Thoracic aorta (tissue), 2 donors: ENCODE results near the gene NLGN4X. TPM values are rescaled to one million over a fixed set of nuclear protein-coding genes. Genes with fewer than 3 reads are reported as not detected.

Source experiments
- ATAC-seq: fragments of 150-250 bp; one replicate; pipeline ENCODE4 v1.8.0; 2017; ENCODE audit warnings: low read depth; ENCODE audit not compliant: insufficient number of reproducible peaks, low FRiP score
- DNase-seq: peaks from one replicate; pipeline ENCODE4 v3.0.0-alpha.2; 2020; ENCODE audit warnings: low spot score
- H3K27ac ChIP-seq, 2 donors: fragments of 200-600 bp; sonication (generic); 1 replicate in 1 of 2; 2 replicates in 1 of 2; pipeline ENCODE4 v1.5.1; 2016; ENCODE audit warnings: mild to moderate bottlenecking in 2 of 2, moderate library complexity in 2 of 2
- H3K27me3 ChIP-seq: fragments of 200-600 bp; sonication (generic); replicated peaks from 2 replicates; pipeline ENCODE4 v1.6.0; 2016; ENCODE audit warnings: mild to moderate bottlenecking; ENCODE audit not compliant: insufficient read depth
- H3K36me3 ChIP-seq: fragments of 200-600 bp; sonication (generic); one replicate; pipeline ENCODE4 v1.5.1; 2016
- H3K4me1 ChIP-seq, 2 donors: fragments of 200-600 bp; sonication (generic); 1 replicate in 1 of 2; 2 replicates in 1 of 2; pipeline versions ENCODE4 v1.5.1 to v1.6.0; 2016; ENCODE audit warnings: low read depth in 2 of 2, mild to moderate bottlenecking in 1 of 2; ENCODE audit not compliant: control insufficient read depth in 1 of 2
- H3K4me3 ChIP-seq: fragments of 200-600 bp; sonication (generic); 2 replicates; pipeline ENCODE4 v1.5.1; 2016; ENCODE audit warnings: mild to moderate bottlenecking
- H3K9me3 ChIP-seq: fragments of 200-600 bp; sonication (generic); 2 replicates; pipeline ENCODE4 v1.5.1; 2016
- total RNA-seq, 2 donors: library from RNA; depleted of rRNA; stranded (reverse); fragments of >200 nt; gene quantifications; one replicate each; pipeline versions ENCODE4 v1.1.0 to v1.2.3, GENCODE V29; 2016
- TF ChIP-seq, protein P1 (sequence below): fragments of 200-600 bp; sonication (generic); IDR thresholded peaks from one replicate; pipeline ENCODE4 v1.5.1; 2019; ENCODE audit warnings: antibody characterized with exemption

Gene NLGN4X
- total RNA-seq, 2 donors from 2014 or later: 0.95 to 2.7 TPM

GRCh38 chrX:6225288-6225910 lies 3.3 kb downstream of the NLGN4X start:
- TF ChIP-seq, protein P1, sequence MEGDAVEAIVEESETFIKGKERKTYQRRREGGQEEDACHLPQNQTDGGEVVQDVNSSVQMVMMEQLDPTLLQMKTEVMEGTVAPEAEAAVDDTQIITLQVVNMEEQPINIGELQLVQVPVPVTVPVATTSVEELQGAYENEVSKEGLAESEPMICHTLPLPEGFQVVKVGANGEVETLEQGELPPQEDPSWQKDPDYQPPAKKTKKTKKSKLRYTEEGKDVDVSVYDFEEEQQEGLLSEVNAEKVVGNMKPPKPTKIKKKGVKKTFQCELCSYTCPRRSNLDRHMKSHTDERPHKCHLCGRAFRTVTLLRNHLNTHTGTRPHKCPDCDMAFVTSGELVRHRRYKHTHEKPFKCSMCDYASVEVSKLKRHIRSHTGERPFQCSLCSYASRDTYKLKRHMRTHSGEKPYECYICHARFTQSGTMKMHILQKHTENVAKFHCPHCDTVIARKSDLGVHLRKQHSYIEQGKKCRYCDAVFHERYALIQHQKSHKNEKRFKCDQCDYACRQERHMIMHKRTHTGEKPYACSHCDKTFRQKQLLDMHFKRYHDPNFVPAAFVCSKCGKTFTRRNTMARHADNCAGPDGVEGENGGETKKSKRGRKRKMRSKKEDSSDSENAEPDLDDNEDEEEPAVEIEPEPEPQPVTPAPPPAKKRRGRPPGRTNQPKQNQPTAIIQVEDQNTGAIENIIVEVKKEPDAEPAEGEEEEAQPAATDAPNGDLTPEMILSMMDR: no peak
- DNase-seq (no peak), ATAC-seq (no peak)
- no peaks in the 10 kb centered on the region for H3K4me1 ChIP-seq
- no peaks in the 10 kb centered on the region for H3K9me3 ChIP-seq
- H3K27ac ChIP-seq: no peak overlapping the region
- no peaks in the 10 kb centered on the region for H3K36me3 ChIP-seq
- no peaks in the 10 kb centered on the region for H3K27me3 ChIP-seq
- no peak overlapping the region for H3K4me3 ChIP-seq

DNA sequence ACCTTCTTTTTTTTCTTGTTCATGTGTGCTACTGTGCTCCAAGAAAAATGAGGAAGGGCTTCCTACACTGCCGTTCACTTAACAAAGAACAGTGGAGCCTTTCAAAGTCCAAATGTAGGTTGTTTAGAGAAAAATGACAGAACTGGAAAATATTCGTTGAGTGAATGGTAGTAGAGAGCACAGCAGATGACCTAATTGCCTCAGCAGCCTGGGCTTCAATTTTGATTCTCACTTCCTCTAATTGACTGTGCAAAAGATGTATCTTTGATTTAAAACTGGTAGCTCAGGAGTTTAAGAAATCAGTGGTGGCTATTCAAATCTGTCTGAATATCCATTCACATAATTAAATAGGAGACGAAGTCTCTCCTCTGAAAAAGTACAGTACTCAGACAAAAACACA lies 5.2 kb downstream of the NLGN4X start:
- Histone ChIP-seq H3K27me3 (no peaks in the 10 kb centered on the region), H3K9me3 (no peaks in the 10 kb centered on the region), H3K4me1 (no peaks in the 10 kb centered on the region), H3K36me3 (no peaks in the 10 kb centered on the region), H3K4me3 (no peak overlapping the region), H3K27ac (no peak overlapping the region)
- ATAC-seq (no peak), DNase-seq (no peak)
- TF ChIP-seq, protein P1: no peak

DNA sequence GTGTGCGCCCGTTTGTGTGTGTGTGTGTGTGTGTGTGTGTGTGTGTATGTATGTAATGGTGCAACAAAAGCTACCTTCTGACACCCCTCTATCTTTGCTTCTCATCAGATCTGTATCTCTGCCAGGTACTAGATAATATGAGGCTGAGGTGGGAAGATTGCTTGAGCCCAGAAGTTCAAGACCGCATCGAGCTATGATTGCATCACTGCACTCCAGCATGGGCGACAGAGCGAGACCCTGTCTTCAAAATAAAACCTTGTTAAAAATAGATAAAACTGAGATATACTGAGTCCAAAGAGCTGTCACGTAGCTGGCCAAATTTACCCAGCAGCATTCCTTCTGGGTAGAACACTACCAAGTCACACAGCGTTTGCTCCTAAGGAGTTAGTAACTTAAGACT lies 18.4 kb downstream of the NLGN4X start:
- Histone ChIP-seq H3K9me3 (no peaks in the 10 kb centered on the region), H3K4me3 (no peak overlapping the region), H3K36me3 (no peaks in the 10 kb centered on the region), H3K27ac (no peak overlapping the region), H3K4me1 (no peaks in the 10 kb centered on the region), H3K27me3 (no peaks in the 10 kb centered on the region)
- ATAC-seq (no peak), DNase-seq (no peak)
- TF ChIP-seq, protein P1: no peak

- no peaks in the 10 kb centered on the region for H3K27me3 ChIP-seq
- H3K27ac ChIP-seq: no peak overlapping the region
- H3K4me1 ChIP-seq: no peaks in the 10 kb centered on the region
- no peaks in the 10 kb centered on the region for H3K9me3 ChIP-seq
- H3K4me3 ChIP-seq: no peak overlapping the region
- H3K36me3 ChIP-seq: no peaks in the 10 kb centered on the region
- DNase-seq: no peak
- TF ChIP-seq, protein P1: no peak
- no peak for ATAC-seq
Measured at GRCh38 chrX:6203462-6204215, 25.0 kb downstream of the NLGN4X start.

GRCh38 chrX:6199486-6199885 lies 29.2 kb downstream of the NLGN4X start:
- H3K27me3 ChIP-seq: no peaks in the 10 kb centered on the region
- H3K36me3 ChIP-seq: no peaks in the 10 kb centered on the region
- ATAC-seq (no peak), DNase-seq (no peak)
- no peaks in the 10 kb centered on the region for H3K9me3 ChIP-seq
- no peak overlapping the region for H3K27ac ChIP-seq
- H3K4me3 ChIP-seq: no peak overlapping the region
- H3K4me1 ChIP-seq: no peaks in the 10 kb centered on the region
- TF ChIP-seq, protein P1: no peak
